Immature natural killer cell (primary cell): ENCODE measurements around the gene KRTAP10-12. TPM values are rescaled to one million over a fixed set of nuclear protein-coding genes. Genes with fewer than 3 reads are reported as not detected.
A peak's percentile ranks its signal among the peaks of the same experiment; 100 is the strongest.

Source experiments
- DNase-seq, 3 donors: peaks; one replicate each; pipeline ENCODE4 v3.0.0; 2022; ENCODE audit warnings: mixed read lengths in 1 of 3
- H3K27ac Mint-ChIP-seq, 6 donors: one replicate each; pipeline ENCODE4 v1.8.0; 2020; ENCODE audit warnings: mixed read lengths in 6 of 6, mild to moderate bottlenecking in 5 of 6, inconsistent platforms in 4 of 6, moderate library complexity in 3 of 6
- H3K27me3 Mint-ChIP-seq, 3 donors: one replicate each; pipeline ENCODE4 v1.8.0; 2020 to 2021; ENCODE audit warnings: low read depth in 3 of 3, mild to moderate bottlenecking in 3 of 3, mixed read lengths in 3 of 3, moderate library complexity in 3 of 3, inconsistent platforms in 1 of 3
- H3K36me3 Mint-ChIP-seq, 3 donors: one replicate each; pipeline ENCODE4 v1.8.0; 2020; ENCODE audit warnings: mixed read lengths in 3 of 3, inconsistent platforms in 2 of 3, mild to moderate bottlenecking in 2 of 3
- H3K4me1 Mint-ChIP-seq, 2 donors: one replicate each; pipeline ENCODE4 v1.8.0; 2020; ENCODE audit warnings: inconsistent platforms in 2 of 2, mild to moderate bottlenecking in 2 of 2, mixed read lengths in 2 of 2, moderate library complexity in 1 of 2
- H3K4me3 Mint-ChIP-seq, 5 donors: one replicate each; pipeline ENCODE4 v1.8.0; 2020; ENCODE audit warnings: mild to moderate bottlenecking in 5 of 5, mixed read lengths in 5 of 5, inconsistent platforms in 3 of 5, moderate library complexity in 3 of 5
- H3K9me3 Mint-ChIP-seq, 6 donors: one replicate each; pipeline ENCODE4 v1.8.0; 2020; ENCODE audit warnings: mild to moderate bottlenecking in 6 of 6, mixed read lengths in 6 of 6, inconsistent platforms in 4 of 6, moderate library complexity in 3 of 6
- polyA plus RNA-seq, 3 donors: library from polyadenylated mRNA; unstranded; fragments of 300-500 nt; fragmentation: Illumina TruSeq; gene quantifications; one replicate each; pipeline ENCODE4 v1.2.3, GENCODE V29; 2021

KRTAP10-12 gene
- polyA plus RNA-seq, 3 donors from 2014 or later, result not detected

DNA sequence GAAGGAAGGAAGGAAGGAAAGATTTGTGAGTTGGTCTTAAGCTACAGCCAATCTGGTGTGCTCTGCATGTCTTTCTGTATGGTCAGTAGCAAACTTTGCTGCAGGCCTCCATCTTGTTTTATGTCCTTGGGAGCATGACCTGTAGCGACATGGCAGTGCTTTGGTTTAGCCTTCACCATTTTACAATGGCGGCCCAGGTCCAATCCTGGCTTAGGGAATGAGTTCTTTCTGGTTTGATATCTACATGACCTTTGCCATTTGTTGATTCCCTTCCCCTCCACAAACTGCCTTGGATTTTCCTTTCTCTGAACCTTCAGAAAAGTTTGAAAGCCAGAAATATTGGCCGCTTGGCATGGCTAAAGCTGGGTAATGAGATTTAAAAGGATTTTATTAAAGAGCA, 44.9 kb downstream of the KRTAP10-12 start:
- DNase-seq, result no peak
- Mint-ChIP-seq H3K36me3 (no peaks in the 10 kb centered on the region), H3K27me3 (peaks cover 0 to 3% (median 2%) of the 10 kb centered on the region in 3 donors), H3K4me3 (no peak overlapping the region), H3K9me3 (peaks cover 0 to 1% (median 0%) of the 10 kb centered on the region in 6 donors), H3K4me1 (no peaks in the 10 kb centered on the region), H3K27ac (no peak overlapping the region)

DNA sequence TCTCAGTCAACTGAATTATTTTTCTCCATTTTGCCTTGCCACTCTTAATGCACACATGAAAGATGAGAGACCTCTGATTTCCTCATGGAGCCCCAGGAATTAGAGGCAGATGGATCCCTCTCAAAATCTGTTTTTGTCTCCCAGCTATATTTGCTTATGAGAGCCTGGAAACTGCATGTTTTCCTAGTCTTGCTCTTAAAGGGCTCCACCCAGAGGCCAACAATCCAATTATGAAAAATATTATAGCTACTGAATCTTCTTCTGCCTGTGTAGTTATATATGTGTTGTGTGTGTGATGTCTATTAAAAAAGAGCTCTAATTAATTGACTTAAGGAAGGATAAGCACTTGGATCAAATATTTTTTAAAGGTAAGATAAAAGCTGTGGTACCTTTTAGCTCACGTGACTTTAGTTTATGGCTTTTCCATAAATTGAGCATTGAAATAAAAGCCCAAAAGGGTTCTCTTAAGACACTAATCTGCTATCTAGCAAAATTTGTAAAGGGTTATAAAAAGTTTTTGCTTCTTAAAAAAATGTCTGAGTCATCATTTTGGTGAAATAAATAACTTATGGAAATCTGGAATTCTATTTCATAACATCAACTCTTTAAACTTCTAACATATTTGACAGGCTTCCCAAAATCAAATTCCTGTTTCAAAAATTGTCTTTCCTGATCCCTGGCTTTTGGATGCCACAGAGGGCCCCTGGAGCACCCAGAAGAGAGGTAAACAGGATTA, 45.6 kb downstream of the KRTAP10-12 start:
- peak; percentile 12 to 38 (median 14) for DNase-seq
- Mint-ChIP-seq H3K9me3 (peaks cover 0 to 1% (median 0%) of the 10 kb centered on the region in 6 donors), H3K4me1 (no peaks in the 10 kb centered on the region), H3K36me3 (no peaks in the 10 kb centered on the region), H3K27me3 (peaks cover 0 to under 1% (median 0%) of the 10 kb centered on the region in 3 donors), H3K4me3 (no peak overlapping the region), H3K27ac (peak overlapping the region in 1 of 6 donors; percentile 35)

Other genes with a start within 250 kb of the KRTAP10-12 start
- under 1 TPM in 1 of 3 donors, not detected in 2; 0.29 TPM for gene LRRC3, start 241.7 kb upstream of the KRTAP10-12 start, polyA plus RNA-seq
- gene KRTAP10-1, start 157.0 kb upstream of the KRTAP10-12 start, polyA plus RNA-seq, result not detected
- not detected for gene KRTAP10-2, start 145.7 kb upstream of the KRTAP10-12 start, polyA plus RNA-seq
- gene KRTAP10-3, start 138.4 kb upstream of the KRTAP10-12 start, polyA plus RNA-seq, result not detected
- not detected for gene KRTAP10-4, start 123.4 kb upstream of the KRTAP10-12 start, polyA plus RNA-seq
- gene KRTAP10-5, start 116.6 kb upstream of the KRTAP10-12 start, polyA plus RNA-seq, result not detected
- gene KRTAP10-6, start 104.7 kb upstream of the KRTAP10-12 start, polyA plus RNA-seq, result not detected
- not detected for gene KRTAP10-7, start 96.6 kb upstream of the KRTAP10-12 start, polyA plus RNA-seq
- gene KRTAP10-8, start 85.1 kb upstream of the KRTAP10-12 start, polyA plus RNA-seq, result not detected
- not detected for gene KRTAP10-9, start 70.1 kb upstream of the KRTAP10-12 start, polyA plus RNA-seq
- not detected for gene KRTAP10-10, start 59.8 kb upstream of the KRTAP10-12 start, polyA plus RNA-seq
- gene KRTAP10-11, start 50.8 kb upstream of the KRTAP10-12 start, polyA plus RNA-seq, result not detected
- not detected for gene KRTAP12-4, start 42.5 kb upstream of the KRTAP10-12 start, polyA plus RNA-seq
- 1 to 10 TPM in 1 of 3 donors, not detected in 2; 1.3 TPM for gene KRTAP12-3, start 39.2 kb upstream of the KRTAP10-12 start, polyA plus RNA-seq
- gene KRTAP12-2, start 30.2 kb upstream of the KRTAP10-12 start, polyA plus RNA-seq, result not detected
- not detected for gene KRTAP12-1, start 15.0 kb upstream of the KRTAP10-12 start, polyA plus RNA-seq
- gene TSPEAR, start 14.4 kb downstream of the KRTAP10-12 start, polyA plus RNA-seq, result not detected
- 10 to 100 TPM; 43.6 to 62.9 (median 56.2) TPM for gene UBE2G2, start 104.6 kb downstream of the KRTAP10-12 start, polyA plus RNA-seq
- 10 to 100 TPM; 85.2 to 95.7 (median 87.4) TPM for gene SUMO3, start 120.9 kb downstream of the KRTAP10-12 start, polyA plus RNA-seq
- gene PTTG1IP, start 176.5 kb downstream of the KRTAP10-12 start, polyA plus RNA-seq, result 100 to 1,000 TPM in 1 of 3 donors, 10 to 100 TPM in 2; 67.7 to 103 (median 92.9) TPM
- gene ITGB2, start 223.7 kb downstream of the KRTAP10-12 start, polyA plus RNA-seq, result 1,000 to 10,000 TPM; 1,416 to 2,161 (median 1,452) TPM
- gene SLX9, start 242.9 kb downstream of the KRTAP10-12 start, polyA plus RNA-seq, result 10 to 100 TPM in 2 of 3 donors, 1 to 10 TPM in 1; 7.1 to 12.4 (median 11.3) TPM